GM19193 (cell line): Measurements from ENCODE around the gene HOXA9.

Experiments used
- POLR2A ChIP-seq: IDR thresholded peaks from 4 replicates; pipeline ENCODE4 v1.6.1; 2011; ENCODE audit not compliant: insufficient read depth, insufficient read length; ENCODE audit errors: extremely low read depth

Gene HOXA9

GRCh38 chr7:27132214-27132613 lies 33.1 kb downstream of the HOXA9 start:
- TF ChIP-seq POLR2A = no peak

GRCh38 chr7:27131390-27131819 lies 33.9 kb downstream of the HOXA9 start:
- TF ChIP-seq POLR2A = no peak

GRCh38 chr7:27130540-27131389 lies 34.6 kb downstream of the HOXA9 start, which contains the start of gene HOXA4:
Gene HOXA4 (minus strand): TSS chr7:27130757. CDS start chr7:27130733, 24 bp downstream.
- TF ChIP-seq POLR2A = no peak

DNA sequence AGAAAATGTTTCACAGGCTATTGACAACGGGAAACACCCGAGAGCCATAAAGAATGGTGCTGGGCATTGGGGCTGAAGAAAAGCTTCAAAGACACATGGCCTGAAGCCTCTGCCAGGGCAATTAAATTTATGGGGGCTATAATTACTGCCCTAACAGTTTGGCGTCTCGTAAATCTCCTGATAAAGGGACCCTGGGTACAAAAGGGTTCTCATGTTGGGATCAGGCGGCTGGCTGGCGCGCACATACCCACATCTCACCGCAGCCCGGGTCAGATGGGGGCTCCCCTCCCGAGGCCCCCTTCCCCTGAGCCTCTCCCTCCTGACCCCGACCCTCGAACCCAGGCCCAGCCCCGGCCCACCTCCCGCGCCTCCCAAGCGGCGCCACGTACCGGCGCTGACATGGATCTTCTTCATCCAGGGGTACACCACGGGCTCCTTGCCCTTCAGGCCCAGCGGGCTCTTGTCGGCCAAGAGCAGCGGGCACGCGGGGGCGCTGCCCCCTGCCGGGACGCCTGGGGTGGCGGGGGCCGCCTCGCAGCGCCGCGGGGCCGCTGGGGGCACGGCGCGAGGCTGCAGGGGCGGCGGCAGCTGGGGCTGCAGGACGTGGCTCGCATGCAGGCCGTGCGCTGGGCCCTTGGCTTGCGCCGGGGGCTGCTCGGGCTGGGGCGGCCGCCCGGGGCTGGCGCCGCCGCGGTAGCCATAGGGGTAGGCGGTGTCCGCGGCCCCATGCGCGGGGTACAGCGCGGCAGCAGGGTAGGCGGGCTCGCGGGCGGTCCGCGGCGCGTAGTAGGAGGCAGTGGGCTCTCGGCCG lies 35.4 kb downstream of the HOXA9 start:
- TF ChIP-seq POLR2A = no peak

GRCh38 chr7:27128776-27129728 lies 36.3 kb downstream of the HOXA9 start:
- no peak for TF ChIP-seq POLR2A

- TF ChIP-seq POLR2A = no peak
Measured at GRCh38 chr7:27128034-27128433, 37.3 kb downstream of the HOXA9 start.

DNA sequence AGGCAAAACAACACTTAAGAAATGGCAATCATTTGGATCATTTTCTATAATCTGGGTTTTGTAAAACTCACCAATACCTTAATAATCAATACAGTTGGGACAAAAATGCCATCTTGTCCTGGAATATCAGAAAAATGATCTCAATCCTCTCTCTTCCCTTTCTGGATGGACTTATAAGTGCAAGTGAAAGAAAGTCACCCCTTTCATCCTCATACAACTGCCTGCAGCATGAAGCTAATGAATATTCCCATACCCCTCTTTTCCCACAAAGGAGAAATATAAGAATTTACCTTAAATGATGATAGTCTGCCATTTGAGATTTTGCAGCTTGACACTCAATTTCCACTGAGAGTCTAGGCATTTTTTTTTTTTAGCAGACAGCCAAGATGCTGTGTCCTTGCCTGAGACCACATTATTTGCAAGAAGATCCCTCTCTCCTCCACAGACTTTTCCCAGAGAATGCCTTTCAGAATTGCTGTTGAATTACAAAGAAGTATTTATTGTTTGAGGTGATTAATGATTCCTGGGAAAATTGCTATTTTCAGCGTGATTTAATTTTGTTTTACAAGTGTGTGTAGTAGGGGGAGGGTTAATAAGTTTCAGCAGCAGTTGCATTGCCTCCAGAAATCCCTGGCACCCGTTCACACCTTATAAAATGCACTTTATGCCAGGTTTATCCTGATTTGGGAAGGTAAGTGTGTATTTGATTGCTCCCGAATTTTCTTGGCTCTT lies 38.6 kb downstream of the HOXA9 start:
- no peak for TF ChIP-seq POLR2A

GRCh38 chr7:27125986-27126394 lies 39.3 kb downstream of the HOXA9 start:
- no peak for TF ChIP-seq POLR2A

- no peak for TF ChIP-seq POLR2A
Measured at GRCh38 chr7:27124902-27125689, 40.2 kb downstream of the HOXA9 start.

GRCh38 chr7:27124096-27124901 lies 41.0 kb downstream of the HOXA9 start:
- TF ChIP-seq POLR2A = no peak

GRCh38 chr7:27123477-27124053 lies 41.8 kb downstream of the HOXA9 start:
- no peak for TF ChIP-seq POLR2A

DNA sequence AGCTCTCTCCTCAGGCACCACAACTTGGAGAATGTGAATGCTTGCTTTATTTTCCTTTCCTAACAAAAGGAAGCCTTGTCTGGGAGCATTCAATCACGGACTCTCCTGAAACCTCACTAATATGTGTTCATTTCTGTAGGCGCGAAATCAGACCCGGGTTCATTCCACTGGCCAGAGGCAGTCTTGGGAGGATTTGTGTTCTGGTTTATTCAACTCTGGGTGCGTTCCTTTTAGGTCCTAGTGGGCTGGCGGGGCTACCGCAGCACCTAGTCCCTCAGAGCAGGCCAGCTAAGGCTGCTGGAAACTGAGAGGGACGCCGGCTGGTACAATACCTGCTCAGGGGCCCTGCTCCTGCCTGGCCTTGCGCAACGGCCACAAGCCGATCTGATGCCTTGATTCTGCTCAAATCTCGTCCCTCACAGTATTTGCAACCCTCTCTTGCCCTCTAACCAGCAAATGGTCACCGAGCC lies 42.3 kb downstream of the HOXA9 start:
- TF ChIP-seq POLR2A = no peak
